ENCODE data around the gene NRG2.

DNA sequence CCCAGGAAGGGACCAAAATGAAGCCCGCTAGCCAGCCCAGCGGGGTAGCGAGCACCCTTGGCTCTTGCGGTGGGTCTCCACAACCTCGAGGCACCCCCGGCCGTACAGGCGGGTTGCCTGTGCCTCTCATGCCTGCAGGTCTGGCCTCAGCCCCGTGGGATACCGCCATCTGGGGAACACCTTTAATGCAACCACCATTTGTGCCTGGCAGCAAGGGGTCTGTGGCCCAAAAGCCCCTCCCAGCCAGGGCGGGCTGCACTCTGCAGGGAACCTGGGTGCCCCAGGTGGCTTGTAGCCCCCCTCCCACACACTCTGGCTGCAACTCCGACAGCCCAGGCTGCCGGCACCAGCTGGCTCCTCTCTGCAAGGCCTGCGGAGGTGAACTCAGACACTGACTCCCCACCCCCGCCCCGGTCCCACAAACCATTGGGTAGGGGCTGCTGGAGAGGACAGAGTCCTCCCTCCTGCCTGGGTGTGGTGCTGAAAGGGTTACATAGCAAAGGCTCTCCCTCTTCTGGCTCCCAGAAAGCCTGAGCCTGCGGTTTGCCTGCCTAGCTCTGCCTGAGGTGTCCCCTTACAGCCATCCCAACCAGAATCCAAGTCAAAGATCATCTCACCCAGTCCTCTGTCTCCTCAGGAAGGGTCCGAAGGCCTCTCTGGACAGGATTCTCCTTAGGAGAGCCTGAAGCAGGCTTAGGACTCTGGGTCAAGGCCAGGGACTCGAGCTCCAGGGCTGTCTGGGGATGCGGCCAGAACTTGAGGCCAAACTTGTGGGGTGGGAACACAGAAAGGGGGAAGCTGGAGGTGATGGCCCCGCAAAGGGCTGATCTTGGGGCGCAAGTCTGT, 138.1 kb downstream of the NRG2 start:
- TF ChIP-seq, protein P1, sequence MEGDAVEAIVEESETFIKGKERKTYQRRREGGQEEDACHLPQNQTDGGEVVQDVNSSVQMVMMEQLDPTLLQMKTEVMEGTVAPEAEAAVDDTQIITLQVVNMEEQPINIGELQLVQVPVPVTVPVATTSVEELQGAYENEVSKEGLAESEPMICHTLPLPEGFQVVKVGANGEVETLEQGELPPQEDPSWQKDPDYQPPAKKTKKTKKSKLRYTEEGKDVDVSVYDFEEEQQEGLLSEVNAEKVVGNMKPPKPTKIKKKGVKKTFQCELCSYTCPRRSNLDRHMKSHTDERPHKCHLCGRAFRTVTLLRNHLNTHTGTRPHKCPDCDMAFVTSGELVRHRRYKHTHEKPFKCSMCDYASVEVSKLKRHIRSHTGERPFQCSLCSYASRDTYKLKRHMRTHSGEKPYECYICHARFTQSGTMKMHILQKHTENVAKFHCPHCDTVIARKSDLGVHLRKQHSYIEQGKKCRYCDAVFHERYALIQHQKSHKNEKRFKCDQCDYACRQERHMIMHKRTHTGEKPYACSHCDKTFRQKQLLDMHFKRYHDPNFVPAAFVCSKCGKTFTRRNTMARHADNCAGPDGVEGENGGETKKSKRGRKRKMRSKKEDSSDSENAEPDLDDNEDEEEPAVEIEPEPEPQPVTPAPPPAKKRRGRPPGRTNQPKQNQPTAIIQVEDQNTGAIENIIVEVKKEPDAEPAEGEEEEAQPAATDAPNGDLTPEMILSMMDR (conservative IDR thresholded peaks at IDR 0.05; ENCODE audit: low read depth, low read length): no peak
- TF ChIP-seq EZH2 (IDR thresholded peaks at IDR 0.05; ENCODE audit: borderline replicate concordance, low read depth, low read length, poor library complexity, severe bottlenecking): no peak
